ENCODE results near the gene TBX21.

TBX21 gene

DNA sequence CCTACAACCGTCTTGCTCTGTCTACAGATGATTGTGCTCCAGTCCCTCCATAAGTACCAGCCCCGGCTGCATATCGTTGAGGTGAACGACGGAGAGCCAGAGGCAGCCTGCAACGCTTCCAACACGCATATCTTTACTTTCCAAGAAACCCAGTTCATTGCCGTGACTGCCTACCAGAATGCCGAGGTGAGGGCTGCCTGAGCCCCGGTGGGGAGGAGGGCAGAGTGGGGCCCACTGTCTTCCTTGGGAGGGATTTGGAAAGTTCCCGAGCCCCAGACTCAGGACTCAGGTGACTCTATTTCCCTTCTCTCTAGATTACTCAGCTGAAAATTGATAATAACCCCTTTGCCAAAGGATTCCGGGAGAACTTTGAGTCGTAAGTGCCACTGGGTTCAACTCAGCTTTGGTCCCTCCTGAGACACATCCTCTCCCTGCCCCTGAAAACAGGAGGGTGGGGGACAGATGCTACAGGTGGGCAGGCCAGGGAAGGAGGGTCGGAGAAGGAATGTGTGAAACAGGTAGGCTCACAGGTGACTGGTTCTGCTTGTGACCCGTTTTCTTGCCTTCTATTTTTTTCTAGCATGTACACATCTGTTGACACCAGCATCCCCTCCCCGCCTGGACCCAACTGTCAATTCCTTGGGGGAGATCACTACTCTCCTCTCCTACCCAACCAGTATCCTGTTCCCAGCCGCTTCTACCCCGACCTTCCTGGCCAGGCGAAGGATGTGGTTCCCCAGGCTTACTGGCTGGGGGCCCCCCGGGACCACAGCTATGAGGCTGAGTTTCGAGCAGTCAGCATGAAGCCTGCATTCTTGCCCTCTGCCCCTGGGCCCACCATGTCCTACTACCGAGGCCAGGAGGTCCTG, 11.4 kb downstream of the TBX21 start:
- no peak for DNase-seq (ENCODE audit: low read depth)
- TF ChIP-seq, protein P1, sequence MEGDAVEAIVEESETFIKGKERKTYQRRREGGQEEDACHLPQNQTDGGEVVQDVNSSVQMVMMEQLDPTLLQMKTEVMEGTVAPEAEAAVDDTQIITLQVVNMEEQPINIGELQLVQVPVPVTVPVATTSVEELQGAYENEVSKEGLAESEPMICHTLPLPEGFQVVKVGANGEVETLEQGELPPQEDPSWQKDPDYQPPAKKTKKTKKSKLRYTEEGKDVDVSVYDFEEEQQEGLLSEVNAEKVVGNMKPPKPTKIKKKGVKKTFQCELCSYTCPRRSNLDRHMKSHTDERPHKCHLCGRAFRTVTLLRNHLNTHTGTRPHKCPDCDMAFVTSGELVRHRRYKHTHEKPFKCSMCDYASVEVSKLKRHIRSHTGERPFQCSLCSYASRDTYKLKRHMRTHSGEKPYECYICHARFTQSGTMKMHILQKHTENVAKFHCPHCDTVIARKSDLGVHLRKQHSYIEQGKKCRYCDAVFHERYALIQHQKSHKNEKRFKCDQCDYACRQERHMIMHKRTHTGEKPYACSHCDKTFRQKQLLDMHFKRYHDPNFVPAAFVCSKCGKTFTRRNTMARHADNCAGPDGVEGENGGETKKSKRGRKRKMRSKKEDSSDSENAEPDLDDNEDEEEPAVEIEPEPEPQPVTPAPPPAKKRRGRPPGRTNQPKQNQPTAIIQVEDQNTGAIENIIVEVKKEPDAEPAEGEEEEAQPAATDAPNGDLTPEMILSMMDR (conservative IDR thresholded peaks at IDR 0.05; ENCODE audit: control insufficient read depth, insufficient read depth, low read depth, low read length) = no peak
- no peak overlapping the region for H3K4me3 ChIP-seq (ENCODE audit: control insufficient read depth, low read depth, low read length)

DNA sequence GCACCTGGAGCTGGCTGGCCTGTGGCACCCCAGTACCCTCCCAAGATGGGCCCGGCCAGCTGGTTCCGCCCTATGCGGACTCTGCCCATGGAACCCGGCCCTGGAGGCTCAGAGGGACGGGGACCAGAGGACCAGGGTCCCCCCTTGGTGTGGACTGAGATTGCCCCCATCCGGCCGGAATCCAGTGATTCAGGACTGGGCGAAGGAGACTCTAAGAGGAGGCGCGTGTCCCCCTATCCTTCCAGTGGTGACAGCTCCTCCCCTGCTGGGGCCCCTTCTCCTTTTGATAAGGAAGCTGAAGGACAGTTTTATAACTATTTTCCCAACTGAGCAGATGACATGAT, 12.0 kb downstream of the TBX21 start:
- no peak for DNase-seq (ENCODE audit: low read depth)
- H3K4me3 ChIP-seq (ENCODE audit: control insufficient read depth, low read depth, low read length) = no peak overlapping the region
- TF ChIP-seq, protein P1 (conservative IDR thresholded peaks at IDR 0.05; ENCODE audit: control insufficient read depth, insufficient read depth, low read depth, low read length) = no peak

DNA sequence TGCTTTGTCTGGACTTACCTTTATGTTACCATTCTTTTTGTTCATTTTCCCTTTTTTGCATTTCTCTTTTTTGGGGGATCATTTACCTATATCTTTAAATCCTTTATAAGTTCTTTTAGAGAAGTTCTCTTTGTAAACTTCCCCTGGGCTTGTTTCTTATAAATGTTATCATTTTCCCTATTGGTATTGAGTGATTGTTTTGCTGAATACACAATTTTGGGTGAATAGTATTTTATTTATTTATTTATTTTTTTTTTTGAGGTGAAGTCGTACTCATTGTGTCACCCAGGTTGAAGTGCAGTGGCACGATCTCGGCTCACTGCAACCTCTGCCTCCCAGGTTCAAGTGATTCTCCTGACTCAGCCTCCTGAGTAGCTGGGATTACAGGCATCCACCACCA, 18.4 kb downstream of the TBX21 start:
- TF ChIP-seq, protein P1 (conservative IDR thresholded peaks at IDR 0.05; ENCODE audit: control insufficient read depth, insufficient read depth, low read depth, low read length) = no peak
- DNase-seq (ENCODE audit: low read depth) = no peak
- H3K4me3 ChIP-seq (ENCODE audit: control insufficient read depth, low read depth, low read length) = no peak overlapping the region

DNA sequence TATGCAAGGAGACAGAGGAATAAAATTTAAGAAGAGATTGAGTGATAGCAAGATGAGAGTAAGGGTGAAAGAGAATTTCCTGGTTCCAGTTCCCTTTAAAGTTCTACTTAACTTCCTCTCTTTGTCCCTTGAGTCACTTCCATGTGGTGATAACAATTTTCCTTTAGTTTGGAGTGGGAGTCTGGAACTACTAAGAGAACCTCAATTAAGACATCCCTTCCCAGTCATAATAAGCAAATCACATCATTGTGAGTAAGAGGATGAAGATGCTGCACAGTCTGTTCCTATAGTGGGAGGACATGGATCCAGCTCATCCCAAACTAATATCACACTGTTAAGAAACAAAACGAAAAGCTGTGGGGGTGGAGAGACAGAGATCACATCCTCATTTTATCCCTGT, 24.4 kb downstream of the TBX21 start:
- no peak overlapping the region for H3K4me3 ChIP-seq (ENCODE audit: control insufficient read depth, low read depth, low read length)
- DNase-seq (ENCODE audit: low read depth) = peak; percentile 86
- TF ChIP-seq, protein P1 (conservative IDR thresholded peaks at IDR 0.05; ENCODE audit: control insufficient read depth, insufficient read depth, low read depth, low read length) = no peak

DNA sequence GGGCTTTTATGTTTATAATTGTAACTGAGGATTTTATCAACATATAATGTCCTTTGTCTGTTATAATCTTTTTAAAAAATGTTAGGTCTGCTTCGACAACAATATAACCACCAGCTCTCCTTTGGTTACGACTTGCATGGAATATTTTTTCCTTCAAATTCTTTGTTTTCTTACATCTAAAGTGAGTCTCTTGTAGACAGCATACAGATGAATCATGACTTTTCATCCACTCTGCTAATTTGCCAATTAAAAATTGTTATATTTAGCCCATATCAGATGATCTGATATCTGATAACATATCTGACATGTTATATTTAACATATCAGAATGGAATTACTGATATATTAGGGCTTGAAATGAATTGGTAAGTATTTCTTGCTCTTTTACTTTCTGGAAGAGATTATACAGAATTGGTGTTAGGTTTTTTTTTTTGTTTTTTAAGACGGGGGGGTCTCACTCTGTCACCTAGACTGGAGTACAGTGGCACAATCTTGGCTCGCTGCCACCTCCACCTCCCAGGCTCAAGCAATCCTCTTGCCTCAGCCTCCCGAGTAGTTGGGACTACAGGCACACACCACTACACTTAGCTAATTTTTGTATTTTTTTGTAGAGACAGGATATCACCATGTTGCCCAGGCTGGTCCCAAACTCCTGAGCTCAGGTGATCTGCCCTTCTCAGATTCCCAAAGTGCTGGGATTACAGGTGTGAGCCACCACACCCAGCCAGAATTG, 27.5 kb downstream of the TBX21 start:
- H3K4me3 ChIP-seq (ENCODE audit: control insufficient read depth, low read depth, low read length) = no peak overlapping the region
- TF ChIP-seq, protein P1 (conservative IDR thresholded peaks at IDR 0.05; ENCODE audit: control insufficient read depth, insufficient read depth, low read depth, low read length) = no peak
- DNase-seq (ENCODE audit: low read depth) = no peak

DNA sequence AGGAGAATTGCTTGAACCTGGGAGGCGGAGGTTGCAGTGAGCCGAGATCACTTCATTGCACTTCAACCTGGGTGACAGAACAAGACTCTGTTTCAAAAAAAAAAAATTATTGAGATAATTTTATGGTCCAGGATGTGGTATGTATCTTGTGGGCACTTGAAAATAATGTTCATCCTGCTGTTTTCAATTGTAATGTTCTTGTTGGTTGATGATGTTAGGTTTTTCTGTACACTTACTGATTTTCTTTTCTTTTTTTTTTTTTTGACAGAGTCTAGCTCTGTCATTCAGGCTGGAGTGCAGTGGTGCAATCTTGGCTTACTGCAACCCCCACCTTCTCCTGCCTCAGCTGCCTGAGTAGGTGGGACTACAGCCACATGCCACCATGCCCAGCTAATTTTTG, 29.7 kb downstream of the TBX21 start:
- H3K4me3 ChIP-seq (ENCODE audit: control insufficient read depth, low read depth, low read length) = no peak overlapping the region
- DNase-seq (ENCODE audit: low read depth) = no peak
- TF ChIP-seq, protein P1 (conservative IDR thresholded peaks at IDR 0.05; ENCODE audit: control insufficient read depth, insufficient read depth, low read depth, low read length) = no peak
